ENCODE measurements around the gene E2F8. TPM values are rescaled to one million over a fixed set of nuclear protein-coding genes. Genes with fewer than 3 reads are reported as not detected.

Gene E2F8, protein sequence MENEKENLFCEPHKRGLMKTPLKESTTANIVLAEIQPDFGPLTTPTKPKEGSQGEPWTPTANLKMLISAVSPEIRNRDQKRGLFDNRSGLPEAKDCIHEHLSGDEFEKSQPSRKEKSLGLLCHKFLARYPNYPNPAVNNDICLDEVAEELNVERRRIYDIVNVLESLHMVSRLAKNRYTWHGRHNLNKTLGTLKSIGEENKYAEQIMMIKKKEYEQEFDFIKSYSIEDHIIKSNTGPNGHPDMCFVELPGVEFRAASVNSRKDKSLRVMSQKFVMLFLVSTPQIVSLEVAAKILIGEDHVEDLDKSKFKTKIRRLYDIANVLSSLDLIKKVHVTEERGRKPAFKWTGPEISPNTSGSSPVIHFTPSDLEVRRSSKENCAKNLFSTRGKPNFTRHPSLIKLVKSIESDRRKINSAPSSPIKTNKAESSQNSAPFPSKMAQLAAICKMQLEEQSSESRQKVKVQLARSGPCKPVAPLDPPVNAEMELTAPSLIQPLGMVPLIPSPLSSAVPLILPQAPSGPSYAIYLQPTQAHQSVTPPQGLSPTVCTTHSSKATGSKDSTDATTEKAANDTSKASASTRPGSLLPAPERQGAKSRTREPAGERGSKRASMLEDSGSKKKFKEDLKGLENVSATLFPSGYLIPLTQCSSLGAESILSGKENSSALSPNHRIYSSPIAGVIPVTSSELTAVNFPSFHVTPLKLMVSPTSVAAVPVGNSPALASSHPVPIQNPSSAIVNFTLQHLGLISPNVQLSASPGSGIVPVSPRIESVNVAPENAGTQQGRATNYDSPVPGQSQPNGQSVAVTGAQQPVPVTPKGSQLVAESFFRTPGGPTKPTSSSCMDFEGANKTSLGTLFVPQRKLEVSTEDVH
- 1 to 10 TPM; 1.7 to 2.2 TPM for total RNA-seq

DNA sequence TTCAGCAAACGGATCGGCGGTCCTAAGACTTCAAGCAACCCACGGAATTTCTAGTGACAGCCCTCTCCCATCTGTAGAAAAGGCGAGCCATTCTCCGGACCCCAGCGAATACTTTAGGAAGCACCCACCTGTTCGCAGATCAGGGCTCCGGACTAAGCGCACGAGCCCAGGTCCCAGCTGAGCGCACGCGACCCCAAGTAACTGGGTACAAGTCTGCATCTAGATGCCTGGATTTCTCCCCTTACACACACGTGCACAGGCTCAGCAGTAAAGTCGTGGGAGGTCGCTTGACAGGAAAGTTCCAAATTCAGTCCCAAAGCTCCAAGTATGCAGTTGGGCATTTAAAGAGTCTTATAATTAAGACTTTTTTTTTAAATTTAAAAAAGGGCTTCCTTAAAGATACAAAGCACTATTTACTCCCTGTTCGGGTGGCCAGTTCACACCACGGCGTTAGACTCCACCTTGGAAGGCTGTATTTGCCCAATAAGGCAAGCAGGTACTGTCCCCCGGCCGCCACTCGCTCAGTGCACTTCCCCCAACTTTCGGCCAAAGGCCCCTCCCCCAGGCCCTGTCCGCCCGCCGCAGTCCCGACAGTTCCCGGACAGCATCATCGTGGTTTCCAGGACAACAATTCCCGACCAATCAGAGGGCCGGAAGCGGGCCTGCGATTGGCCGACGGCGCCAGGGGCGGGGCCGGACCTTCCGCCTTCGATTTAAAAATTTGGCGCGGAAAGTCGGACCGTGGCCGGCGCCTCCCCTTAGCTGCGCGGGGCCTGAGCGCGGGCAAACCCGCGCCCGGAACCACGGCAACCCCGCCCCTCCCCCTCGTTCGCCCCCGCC lies at the start of gene E2F8:
E2F8 (minus strand) TSS at position 526 of the 840 bp plus-strand sequence. CDS start 824 bp downstream, outside the sequence.
- Histone ChIP-seq H3K36me3 (no peaks in the 10 kb centered on the region), H3K27ac (peak within 1 kb of the TSS; percentile 73 to 77), H3K27me3 (peaks cover 8 to 16% of the 10 kb centered on the region in 2 donors), H3K9me3 (no peaks in the 10 kb centered on the region), H3K4me3 (peak within 1 kb of the TSS; percentile 48 to 67), H3K4me1 (peaks cover 0 to 40% of the 10 kb centered on the region in 2 donors)
- TF ChIP-seq, protein P1, sequence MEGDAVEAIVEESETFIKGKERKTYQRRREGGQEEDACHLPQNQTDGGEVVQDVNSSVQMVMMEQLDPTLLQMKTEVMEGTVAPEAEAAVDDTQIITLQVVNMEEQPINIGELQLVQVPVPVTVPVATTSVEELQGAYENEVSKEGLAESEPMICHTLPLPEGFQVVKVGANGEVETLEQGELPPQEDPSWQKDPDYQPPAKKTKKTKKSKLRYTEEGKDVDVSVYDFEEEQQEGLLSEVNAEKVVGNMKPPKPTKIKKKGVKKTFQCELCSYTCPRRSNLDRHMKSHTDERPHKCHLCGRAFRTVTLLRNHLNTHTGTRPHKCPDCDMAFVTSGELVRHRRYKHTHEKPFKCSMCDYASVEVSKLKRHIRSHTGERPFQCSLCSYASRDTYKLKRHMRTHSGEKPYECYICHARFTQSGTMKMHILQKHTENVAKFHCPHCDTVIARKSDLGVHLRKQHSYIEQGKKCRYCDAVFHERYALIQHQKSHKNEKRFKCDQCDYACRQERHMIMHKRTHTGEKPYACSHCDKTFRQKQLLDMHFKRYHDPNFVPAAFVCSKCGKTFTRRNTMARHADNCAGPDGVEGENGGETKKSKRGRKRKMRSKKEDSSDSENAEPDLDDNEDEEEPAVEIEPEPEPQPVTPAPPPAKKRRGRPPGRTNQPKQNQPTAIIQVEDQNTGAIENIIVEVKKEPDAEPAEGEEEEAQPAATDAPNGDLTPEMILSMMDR (IDR thresholded peaks at IDR 0.05), result no peak
- peak; percentile 90 for DNase-seq (ENCODE audit: low spot score)

DNA sequence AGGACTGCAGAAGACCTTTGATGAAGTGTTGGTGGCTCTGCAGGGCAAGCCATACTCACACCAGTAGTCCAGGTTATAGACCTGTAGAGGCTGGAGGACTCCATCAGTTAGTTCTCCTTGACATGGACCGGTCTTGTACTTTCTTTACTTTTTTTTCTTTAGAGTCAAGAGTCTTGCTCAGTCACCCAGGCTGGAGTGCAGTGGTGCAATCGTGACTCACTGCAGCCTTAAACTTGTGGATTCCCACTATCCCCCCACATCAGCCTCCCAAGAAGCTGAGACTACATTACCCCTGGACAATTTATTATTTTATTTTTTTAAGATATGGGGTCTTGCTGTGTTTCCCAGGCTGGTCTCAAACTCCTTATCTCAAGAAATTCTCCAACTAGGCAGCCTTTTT lies 49.6 kb upstream of the E2F8 start:
- Histone ChIP-seq H3K27ac (no peak overlapping the region), H3K4me3 (no peak overlapping the region), H3K36me3 (no peaks in the 10 kb centered on the region), H3K9me3 (no peaks in the 10 kb centered on the region), H3K4me1 (no peaks in the 10 kb centered on the region), H3K27me3 (no peaks in the 10 kb centered on the region)
- TF ChIP-seq, protein P1 (IDR thresholded peaks at IDR 0.05), result no peak
- DNase-seq (ENCODE audit: low spot score), result no peak

DNA sequence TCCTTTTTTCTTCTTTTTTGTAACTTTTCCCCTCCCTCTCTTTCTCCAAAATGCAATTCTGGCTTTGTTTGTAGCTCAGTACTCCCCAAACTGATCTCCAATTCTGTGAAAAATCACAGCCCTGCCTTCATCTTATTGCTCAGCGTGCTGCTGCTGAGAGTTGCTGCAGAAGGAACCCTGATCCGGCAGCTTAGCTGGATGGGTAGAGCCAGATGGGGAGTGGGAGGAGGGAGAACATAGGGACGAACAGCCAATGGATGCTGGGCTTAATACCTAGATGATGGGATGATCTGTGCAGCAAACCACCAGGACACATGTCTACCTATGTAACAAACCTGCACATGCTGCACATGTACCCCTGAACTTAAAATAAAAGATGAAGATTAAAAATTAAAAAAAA lies 47.5 kb upstream of the E2F8 start:
- Histone ChIP-seq H3K36me3 (no peaks in the 10 kb centered on the region), H3K4me3 (no peak overlapping the region), H3K27me3 (no peaks in the 10 kb centered on the region)

DNA sequence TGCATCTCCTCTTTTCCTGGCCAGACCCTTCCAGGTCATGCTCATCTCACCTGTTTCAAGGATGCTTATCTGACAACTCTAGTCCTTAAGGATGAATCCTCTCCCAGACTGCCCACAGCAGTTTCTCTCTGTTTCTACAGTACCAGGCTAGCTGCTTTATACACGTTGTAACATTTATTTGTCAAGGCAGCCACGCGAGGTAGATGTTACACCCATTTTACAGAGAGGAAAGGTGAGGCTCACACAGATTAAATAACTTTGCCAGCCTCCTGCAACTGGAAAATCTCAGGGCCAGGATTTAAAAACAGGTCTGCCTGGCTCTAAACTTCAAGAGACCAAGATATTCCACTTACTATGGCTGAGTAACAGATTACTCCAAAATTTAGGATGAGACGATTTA lies 45.7 kb upstream of the E2F8 start:
- no peak overlapping the region for H3K4me3 ChIP-seq
- DNase-seq (ENCODE audit: low spot score), result no peak
- H3K9me3 ChIP-seq, result no peaks in the 10 kb centered on the region
- no peaks in the 10 kb centered on the region for H3K4me1 ChIP-seq
- H3K36me3 ChIP-seq, result no peaks in the 10 kb centered on the region
- H3K27me3 ChIP-seq, result no peaks in the 10 kb centered on the region
- TF ChIP-seq, protein P1 (IDR thresholded peaks at IDR 0.05), result no peak
- no peak overlapping the region for H3K27ac ChIP-seq

More for the DNA sequence above, 47.5 kb upstream of the E2F8 start:
- Histone ChIP-seq H3K9me3 (no peaks in the 10 kb centered on the region), H3K4me1 (no peaks in the 10 kb centered on the region), H3K27ac (no peak overlapping the region)
- TF ChIP-seq, protein P1 (IDR thresholded peaks at IDR 0.05), result no peak
- no peak for DNase-seq (ENCODE audit: low spot score)

DNA sequence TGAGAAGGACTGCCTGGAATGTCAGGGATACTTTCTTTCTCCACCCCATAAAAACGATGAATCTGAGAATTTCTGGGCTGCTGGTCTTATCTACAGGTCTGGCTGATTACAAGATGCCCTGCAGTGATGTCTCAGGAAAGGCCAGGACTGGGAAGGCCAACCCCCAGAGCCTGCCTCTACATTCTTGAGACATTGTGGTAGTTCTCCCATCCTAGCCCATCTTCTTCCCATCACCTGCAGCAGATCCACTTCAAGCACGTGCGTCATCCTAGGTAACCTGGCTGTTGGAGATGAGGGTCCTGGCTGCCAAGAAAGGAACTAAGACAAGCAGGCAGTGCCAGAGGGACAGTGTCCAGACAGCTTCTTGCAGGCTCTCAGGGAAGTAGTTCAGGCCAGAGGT lies 44.1 kb upstream of the E2F8 start:
- Histone ChIP-seq H3K36me3 (no peaks in the 10 kb centered on the region), H3K27ac (no peak overlapping the region), H3K9me3 (no peaks in the 10 kb centered on the region), H3K4me3 (no peak overlapping the region), H3K27me3 (no peaks in the 10 kb centered on the region), H3K4me1 (no peaks in the 10 kb centered on the region)
- no peak for DNase-seq (ENCODE audit: low spot score)
- TF ChIP-seq, protein P1 (IDR thresholded peaks at IDR 0.05), result no peak
